HG03159 (cell line): ENCODE data around the gene UVSSA.
"Not testable (repeated sequence)": the region's sequence is repeated elsewhere in the genome, so short reads cannot be mapped to it uniquely, and the experiment has no call there.

ENCODE experiments used
- ATAC-seq: cut with Tn5 transposase; IDR thresholded peaks from one replicate; pipeline ENCODE4 v1.9.1; 2021; ENCODE audit warnings: mild to moderate bottlenecking, moderate library complexity; ENCODE audit not compliant: unreplicated experiment

Gene UVSSA

GRCh38 chr4:1375761-1376322 is 28.8 kb downstream of the UVSSA start:
- ATAC-seq, result no peak

GRCh38 chr4:1376391-1376840 is 29.4 kb downstream of the UVSSA start:
- no peak for ATAC-seq

GRCh38 chr4:1376841-1377605 is 30.0 kb downstream of the UVSSA start:
- no peak for ATAC-seq

GRCh38 chr4:1377606-1378261 is 30.7 kb downstream of the UVSSA start:
- ATAC-seq, result no peak

GRCh38 chr4:1378559-1379231 is 31.7 kb downstream of the UVSSA start:
- no peak for ATAC-seq

GRCh38 chr4:1379351-1379781 is 32.4 kb downstream of the UVSSA start:
- no peak for ATAC-seq

GRCh38 chr4:1379801-1380331 is 32.9 kb downstream of the UVSSA start:
- ATAC-seq, result no peak

- ATAC-seq, result no peak
Measured at GRCh38 chr4:1380368-1381151, 33.6 kb downstream of the UVSSA start.

GRCh38 chr4:1381181-1381621 is 34.2 kb downstream of the UVSSA start:
- no peak for ATAC-seq

GRCh38 chr4:1381944-1382541 is 35.0 kb downstream of the UVSSA start:
- no peak for ATAC-seq

- no peak for ATAC-seq
Measured at GRCh38 chr4:1382776-1383727, 36.0 kb downstream of the UVSSA start.

- no peak for ATAC-seq
Measured at GRCh38 chr4:1383728-1384591, 37.0 kb downstream of the UVSSA start.

- ATAC-seq, result no peak
Measured at GRCh38 chr4:1384675-1385372, 37.8 kb downstream of the UVSSA start.

- ATAC-seq, result no peak
Measured at GRCh38 chr4:1385373-1386340, 38.6 kb downstream of the UVSSA start.

- not testable (repeated sequence) for ATAC-seq
Measured at GRCh38 chr4:1393363-1393762, 46.4 kb downstream of the UVSSA start.

- ATAC-seq, result no peak
Measured at GRCh38 chr4:1393866-1394265, 46.9 kb downstream of the UVSSA start.
